Neural progenitor cell (in vitro differentiated cells): ENCODE measurements around the gene IQSEC1. TPM values are rescaled to one million over a fixed set of nuclear protein-coding genes. Genes with fewer than 3 reads are reported as not detected.
A peak's percentile ranks its signal among the peaks of the same experiment; 100 is the strongest.

Experiments used
- DNase-seq: peaks from one replicate; pipeline ENCODE4 v3.0.0-alpha.2; 2016; ENCODE audit warnings: low spot score
- H2AFZ ChIP-seq: fragments of 200-600 bp; sonication (generic); replicated peaks from 2 replicates; pipeline ENCODE4 v1.6.1; 2016; ENCODE audit warnings: antibody characterized with exemption
- H3F3A ChIP-seq: fragments of 200-600 bp; sonication (generic); 2 replicates; pipeline ENCODE4 v1.6.1; 2016; ENCODE audit warnings: antibody characterized with exemption, low read depth
- H3K27ac ChIP-seq: fragments of 200-600 bp; sonication (generic); 2 replicates; pipeline ENCODE4 v1.5.1; 2016; ENCODE audit warnings: mild to moderate bottlenecking
- H3K27me3 ChIP-seq: fragments of 200-600 bp; sonication (generic); 2 replicates; pipeline ENCODE4 v1.6.1; 2016; ENCODE audit warnings: mild to moderate bottlenecking, moderate library complexity
- H3K36me3 ChIP-seq: fragments of 200-600 bp; sonication (generic); 2 replicates; pipeline ENCODE4 v1.5.1; 2016
- H3K4me1 ChIP-seq: fragments of 200-600 bp; sonication (generic); 2 replicates; pipeline ENCODE4 v1.6.1; 2016; ENCODE audit warnings: mixed run types
- H3K4me2 ChIP-seq: fragments of 200-600 bp; sonication (generic); 2 replicates; pipeline ENCODE4 v1.6.1; 2016
- H3K4me3 ChIP-seq: fragments of 200-600 bp; sonication (generic); 2 replicates; pipeline ENCODE4 v1.5.1; 2016
- H3K79me2 ChIP-seq: fragments of 200-600 bp; sonication (generic); 2 replicates; pipeline ENCODE4 v1.6.1; 2016; ENCODE audit warnings: low read depth
- H3K9ac ChIP-seq: fragments of 200-600 bp; sonication (generic); 2 replicates; pipeline ENCODE4 v1.6.1; 2016
- H3K9me3 ChIP-seq: fragments of 200-600 bp; sonication (generic); 2 replicates; pipeline ENCODE4 v1.5.1; 2016; ENCODE audit warnings: low read depth
- H4K20me1 ChIP-seq: fragments of 200-600 bp; sonication (generic); 2 replicates; pipeline ENCODE4 v1.6.1; 2016; ENCODE audit warnings: low read depth
- H3K27ac Mint-ChIP-seq: 3 replicates; pipeline ENCODE4 v1.8.0; 2021; ENCODE audit warnings: mixed read lengths
- H3K27me3 Mint-ChIP-seq: 2 replicates; pipeline ENCODE4 v1.8.0; 2022; ENCODE audit warnings: low read depth, mild to moderate bottlenecking, inconsistent platforms, moderate library complexity, mixed read lengths; ENCODE audit not compliant: insufficient read depth
- H3K36me3 Mint-ChIP-seq: 3 replicates; pipeline ENCODE4 v1.8.0; 2021; ENCODE audit warnings: mixed read lengths
- H3K4me1 Mint-ChIP-seq: 3 replicates; pipeline ENCODE4 v1.8.0; 2021; ENCODE audit warnings: mixed read lengths
- H3K4me3 Mint-ChIP-seq: 3 replicates; pipeline ENCODE4 v1.8.0; 2021; ENCODE audit warnings: mild to moderate bottlenecking, moderate library complexity, mixed read lengths
- H3K9me3 Mint-ChIP-seq: 3 replicates; pipeline ENCODE4 v1.8.0; 2020; ENCODE audit warnings: mixed read lengths
- EZH2 ChIP-seq: fragments of 200-600 bp; sonication (generic); IDR thresholded peaks from 2 replicates; pipeline ENCODE4 v1.6.1; 2017; ENCODE audit warnings: antibody characterized with exemption, mild to moderate bottlenecking, moderate library complexity
- EZH2phosphoT487 ChIP-seq: fragments of 200-600 bp; sonication (generic); IDR thresholded peaks from 2 replicates; pipeline ENCODE4 v1.6.1; 2017; ENCODE audit warnings: antibody characterized with exemption
- total RNA-seq: library from RNA; depleted of rRNA; stranded (reverse); fragments of >200 nt; gene quantifications from 2 replicates; pipeline ENCODE4 v1.2.3, GENCODE V29; 2015; ENCODE audit warnings: low replicate concordance
- TF ChIP-seq, protein P1 (sequence below): fragments of 200-600 bp; sonication (generic); IDR thresholded peaks from 2 replicates; pipeline ENCODE4 v1.5.1; 2017; ENCODE audit warnings: antibody characterized with exemption, mild to moderate bottlenecking

Gene IQSEC1
- total RNA-seq, 1 donor from 2014 or later = 8.9 TPM

GRCh38 chr3:12868039-12869034 lies 204.9 kb downstream of the IQSEC1 start:
- Mint-ChIP-seq H3K27me3 (peaks cover 17% of the 10 kb centered on the region), H3K27ac (peak overlapping the region; percentile 85), H3K36me3 (peaks cover 2% of the 10 kb centered on the region), H3K9me3 (peaks cover 9% of the 10 kb centered on the region), H3K4me1 (peaks cover 28% of the 10 kb centered on the region), H3K4me3 (peak overlapping the region; percentile 83)
- DNase-seq = peak; percentile 93
- H3K79me2 ChIP-seq = no peaks in the 10 kb centered on the region
- no peaks in the 10 kb centered on the region for H3K9me3 ChIP-seq
- peak overlapping the region; percentile 93 for H3K4me2 ChIP-seq
- no peak overlapping the region for H3K27ac ChIP-seq
- H3K36me3 ChIP-seq = no peaks in the 10 kb centered on the region
- no peak for TF ChIP-seq EZH2phosphoT487
- TF ChIP-seq, protein P1, sequence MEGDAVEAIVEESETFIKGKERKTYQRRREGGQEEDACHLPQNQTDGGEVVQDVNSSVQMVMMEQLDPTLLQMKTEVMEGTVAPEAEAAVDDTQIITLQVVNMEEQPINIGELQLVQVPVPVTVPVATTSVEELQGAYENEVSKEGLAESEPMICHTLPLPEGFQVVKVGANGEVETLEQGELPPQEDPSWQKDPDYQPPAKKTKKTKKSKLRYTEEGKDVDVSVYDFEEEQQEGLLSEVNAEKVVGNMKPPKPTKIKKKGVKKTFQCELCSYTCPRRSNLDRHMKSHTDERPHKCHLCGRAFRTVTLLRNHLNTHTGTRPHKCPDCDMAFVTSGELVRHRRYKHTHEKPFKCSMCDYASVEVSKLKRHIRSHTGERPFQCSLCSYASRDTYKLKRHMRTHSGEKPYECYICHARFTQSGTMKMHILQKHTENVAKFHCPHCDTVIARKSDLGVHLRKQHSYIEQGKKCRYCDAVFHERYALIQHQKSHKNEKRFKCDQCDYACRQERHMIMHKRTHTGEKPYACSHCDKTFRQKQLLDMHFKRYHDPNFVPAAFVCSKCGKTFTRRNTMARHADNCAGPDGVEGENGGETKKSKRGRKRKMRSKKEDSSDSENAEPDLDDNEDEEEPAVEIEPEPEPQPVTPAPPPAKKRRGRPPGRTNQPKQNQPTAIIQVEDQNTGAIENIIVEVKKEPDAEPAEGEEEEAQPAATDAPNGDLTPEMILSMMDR = peak; percentile 86
- no peaks in the 10 kb centered on the region for H4K20me1 ChIP-seq
- peaks cover 8% of the 10 kb centered on the region for H3F3A ChIP-seq
- H3K9ac ChIP-seq = no peak overlapping the region
- H3K27me3 ChIP-seq = peaks cover 32% of the 10 kb centered on the region
- H3K4me3 ChIP-seq = peak overlapping the region; percentile 63
- H3K4me1 ChIP-seq = peaks cover 10% of the 10 kb centered on the region
- H2AFZ ChIP-seq = peak overlapping the region; percentile 78

DNA sequence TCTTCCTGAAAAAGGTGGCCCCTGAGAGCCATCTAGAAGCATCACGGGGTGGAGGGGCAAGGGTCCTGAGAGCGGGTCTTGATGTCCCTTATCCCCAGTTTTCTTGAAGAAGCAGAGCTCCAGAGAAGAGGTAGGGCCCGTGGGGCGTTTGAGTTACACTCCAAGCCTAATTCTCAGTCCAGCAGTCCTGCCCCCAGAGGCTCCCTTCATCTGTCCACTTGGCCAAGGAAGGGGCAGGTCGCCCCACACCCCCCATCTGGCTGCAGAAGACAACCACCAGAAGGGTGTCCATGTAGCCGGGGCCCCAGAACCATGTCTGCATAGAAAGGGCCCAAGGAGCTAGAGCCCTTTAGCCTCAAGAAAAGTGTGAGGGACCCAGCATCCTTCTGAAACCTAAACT lies 206.4 kb downstream of the IQSEC1 start:
- Mint-ChIP-seq H3K4me3 (no peak overlapping the region), H3K36me3 (peaks cover 2% of the 10 kb centered on the region), H3K27ac (no peak overlapping the region), H3K4me1 (peaks cover 28% of the 10 kb centered on the region), H3K9me3 (peaks cover 9% of the 10 kb centered on the region), H3K27me3 (peaks cover 20% of the 10 kb centered on the region)
- no peak for TF ChIP-seq EZH2
- TF ChIP-seq EZH2phosphoT487 = no peak
- TF ChIP-seq, protein P1 = no peak
- H3K4me2 ChIP-seq = no peak overlapping the region
- no peaks in the 10 kb centered on the region for H3K9me3 ChIP-seq
- H3K79me2 ChIP-seq = no peaks in the 10 kb centered on the region
- H4K20me1 ChIP-seq = no peaks in the 10 kb centered on the region
- no peak overlapping the region for H3K27ac ChIP-seq
- H3K36me3 ChIP-seq = no peaks in the 10 kb centered on the region
- H3K9ac ChIP-seq = no peak overlapping the region
- peaks cover 8% of the 10 kb centered on the region for H3F3A ChIP-seq
- H3K4me3 ChIP-seq = no peak overlapping the region
- DNase-seq = no peak
- H3K4me1 ChIP-seq = peaks cover 10% of the 10 kb centered on the region
- no peak overlapping the region for H2AFZ ChIP-seq
- peaks cover 32% of the 10 kb centered on the region for H3K27me3 ChIP-seq

DNA sequence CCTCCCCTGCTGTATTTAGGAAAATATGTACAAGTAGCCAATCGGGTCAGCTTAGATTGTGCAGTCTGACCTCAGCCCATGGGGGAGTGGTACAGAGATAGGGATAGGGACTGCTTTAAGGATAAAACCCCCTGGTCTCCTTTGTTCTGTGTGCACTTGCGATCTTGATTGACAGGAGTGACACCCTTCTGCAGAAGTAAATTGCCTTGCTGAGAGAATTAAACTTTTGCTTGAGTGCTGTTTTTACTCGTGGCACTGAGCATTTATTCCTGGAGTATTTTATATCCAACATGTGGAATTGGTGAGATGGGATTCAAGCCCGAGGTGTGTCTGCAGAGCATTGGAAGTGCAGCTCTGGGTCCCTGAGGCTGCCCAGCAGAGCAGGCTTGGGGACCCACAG lies 208.0 kb downstream of the IQSEC1 start:
- Histone ChIP-seq H2AFZ (no peak overlapping the region), H3K4me1 (peaks cover 10% of the 10 kb centered on the region), H3K27ac (no peak overlapping the region), H3K36me3 (no peaks in the 10 kb centered on the region), H4K20me1 (no peaks in the 10 kb centered on the region), H3K9ac (no peak overlapping the region), H3K4me2 (no peak overlapping the region), H3K9me3 (no peaks in the 10 kb centered on the region), H3F3A (peaks cover 8% of the 10 kb centered on the region), H3K27me3 (peaks cover 18% of the 10 kb centered on the region), H3K4me3 (no peak overlapping the region), H3K79me2 (no peaks in the 10 kb centered on the region)
- Mint-ChIP-seq H3K9me3 (peaks cover 9% of the 10 kb centered on the region), H3K27me3 (peaks cover 19% of the 10 kb centered on the region), H3K27ac (peak overlapping the region; percentile 31), H3K4me3 (peak overlapping the region; percentile 22), H3K36me3 (peaks cover 2% of the 10 kb centered on the region), H3K4me1 (peaks cover 19% of the 10 kb centered on the region)
- TF ChIP-seq, protein P1 = no peak
- TF ChIP-seq EZH2phosphoT487 = no peak
- no peak for TF ChIP-seq EZH2
- no peak for DNase-seq
